Activated T-helper 2 cell treated with anti-CD3 and anti-CD28 coated beads, Interferon-gamma antibody, Interleukin-2, Interleukin-4, amounts not matched to agents 10 μg/mL and 5 μg/mL and 100 μg/mL, durations not matched to agents 14 hours and 24 hours and 36 hours (primary cell): ENCODE measurements around the gene NOL7. TPM values are rescaled to one million over a fixed set of nuclear protein-coding genes. Genes with fewer than 3 reads are reported as not detected.

Source experiments
- DNase-seq: peaks from one replicate; pipeline ENCODE4 v3.0.0; 2021; ENCODE audit warnings: low spot score
- H3K27ac Mint-ChIP-seq: one replicate; pipeline ENCODE4 v1.8.0; 2021; ENCODE audit warnings: mixed read lengths
- H3K27me3 Mint-ChIP-seq: one replicate; pipeline ENCODE4 v1.8.0; 2021; ENCODE audit warnings: low read depth, mixed read lengths
- H3K36me3 Mint-ChIP-seq: one replicate; pipeline ENCODE4 v1.8.0; 2021; ENCODE audit warnings: low read depth, mixed read lengths
- H3K4me1 Mint-ChIP-seq: one replicate; pipeline ENCODE4 v1.8.0; 2021; ENCODE audit warnings: low read depth, mixed read lengths
- H3K4me3 Mint-ChIP-seq: one replicate; pipeline ENCODE4 v1.8.0; 2021; ENCODE audit warnings: low read depth, mild to moderate bottlenecking, moderate library complexity, mixed read lengths
- H3K9me3 Mint-ChIP-seq: one replicate; pipeline ENCODE4 v1.8.0; 2021; ENCODE audit warnings: mixed read lengths
- intact Hi-C: fragments of 100-400 bp; cut with micrococcal nuclease; formaldehyde crosslinking; loops from one replicate; pipeline ENCODE4 v1.15.1; 2023
- total RNA-seq: library from RNA; stranded (reverse); gene quantifications from 2 replicates; pipeline ENCODE4 v1.2.3, GENCODE V29; 2022

The NOL7 gene
- total RNA-seq, 1 donor from 2014 or later: 84.1 TPM

DNA sequence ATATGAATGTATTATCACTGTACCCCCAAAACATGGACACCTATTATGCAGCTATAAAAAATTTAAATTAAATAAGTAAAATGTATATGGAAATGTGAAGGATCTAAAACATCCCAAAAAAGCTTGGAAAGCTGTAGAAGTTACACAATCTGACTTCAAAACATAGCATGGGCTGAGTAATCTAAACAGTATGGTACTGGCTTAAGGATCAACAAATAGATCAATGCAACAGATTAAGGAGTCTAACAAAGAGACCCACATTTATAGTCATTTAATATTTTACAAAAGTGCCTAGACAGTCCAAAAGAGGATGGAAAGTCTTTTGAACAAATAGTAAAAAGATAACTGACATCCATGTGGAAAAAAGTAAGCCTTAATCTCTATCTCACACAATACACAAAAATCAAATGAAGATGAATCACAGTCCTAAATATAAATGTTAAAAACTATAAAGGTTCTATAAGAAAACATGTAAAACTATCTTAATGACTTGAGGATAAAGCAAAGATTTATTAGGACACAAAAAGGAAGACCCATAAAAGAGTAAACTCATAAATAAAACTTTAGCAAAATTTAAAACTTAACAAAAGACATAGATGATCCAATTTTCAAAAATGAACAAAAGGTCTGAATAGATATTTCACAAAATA lies 49.7 kb downstream of the NOL7 start:
- DNase-seq: no peak
- Mint-ChIP-seq H3K36me3 (peaks cover 32% of the 10 kb centered on the region), H3K27ac (peak overlapping the region; percentile 33), H3K9me3 (no peaks in the 10 kb centered on the region), H3K4me1 (peaks cover 77% of the 10 kb centered on the region), H3K4me3 (no peak overlapping the region), H3K27me3 (no peaks in the 10 kb centered on the region)
- intact Hi-C loops: loop anchor here (5.0 kb wide), 1 partner anchor 122 kb away; no protein-coding TSS in a partner anchor

GRCh38 chr6:13666194-13667105 lies 51.3 kb downstream of the NOL7 start:
- Mint-ChIP-seq H3K36me3 (peaks cover 42% of the 10 kb centered on the region), H3K4me1 (peaks cover 76% of the 10 kb centered on the region), H3K27me3 (no peaks in the 10 kb centered on the region), H3K4me3 (no peak overlapping the region), H3K27ac (peak overlapping the region; percentile 72), H3K9me3 (peaks cover 10% of the 10 kb centered on the region)
- DNase-seq: no peak
- intact Hi-C loops: loop anchor here (5.0 kb wide), 1 partner anchor 121 kb away; no protein-coding TSS in a partner anchor

- Mint-ChIP-seq H3K27me3 (no peaks in the 10 kb centered on the region), H3K4me1 (peaks cover 76% of the 10 kb centered on the region), H3K4me3 (no peak overlapping the region), H3K36me3 (peaks cover 50% of the 10 kb centered on the region), H3K27ac (peak overlapping the region; percentile 70), H3K9me3 (peaks cover 10% of the 10 kb centered on the region)
- intact Hi-C loops: loop anchor here (1.0 to 5.0 kb wide), 4 partner anchors 14 to 120 kb away; no protein-coding TSS in a partner anchor
- no peak for DNase-seq
These were observed 52.5 kb downstream of the NOL7 start for GRCh38 chr6:13667655-13668054.

DNA sequence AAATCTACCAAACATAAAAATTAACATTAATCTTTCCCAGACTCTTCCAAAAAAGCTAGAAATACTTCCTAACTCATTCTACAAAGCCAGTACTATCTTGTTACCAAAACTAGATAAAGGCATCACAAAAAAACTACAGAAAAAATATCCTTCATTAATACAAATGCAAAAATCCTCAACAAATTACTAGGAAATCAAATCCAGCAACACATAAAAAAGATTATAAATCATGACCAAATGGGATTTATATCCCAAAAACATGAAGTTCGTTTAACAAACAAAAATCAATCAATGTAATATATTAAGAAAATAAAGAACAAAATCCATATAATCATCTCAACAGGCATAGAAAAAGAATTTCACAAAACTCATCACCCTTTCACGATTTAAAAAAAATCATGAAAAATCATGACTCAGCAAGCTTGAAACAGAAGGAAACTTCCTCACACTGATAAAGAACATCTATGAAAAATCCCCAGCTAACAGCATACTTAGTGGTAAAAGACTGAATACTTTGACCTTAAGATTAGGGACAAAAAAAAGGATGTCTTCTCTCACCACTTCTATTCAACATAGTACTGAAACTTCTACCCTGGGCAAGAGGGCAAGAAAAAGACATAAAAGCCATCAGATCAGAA lies 53.3 kb downstream of the NOL7 start:
- peaks cover 77% of the 10 kb centered on the region for H3K4me1 Mint-ChIP-seq
- no peaks in the 10 kb centered on the region for H3K27me3 Mint-ChIP-seq
- intact Hi-C loops: loop anchor here (1.0 to 5.0 kb wide), 4 partner anchors 13 to 119 kb away; no protein-coding TSS in a partner anchor
- peaks cover 12% of the 10 kb centered on the region for H3K9me3 Mint-ChIP-seq
- H3K27ac Mint-ChIP-seq: peak overlapping the region; percentile 70
- peak overlapping the region; percentile 30 for H3K4me3 Mint-ChIP-seq
- peaks cover 58% of the 10 kb centered on the region for H3K36me3 Mint-ChIP-seq
- no peak for DNase-seq

GRCh38 chr6:13669476-13669875 lies 54.3 kb downstream of the NOL7 start:
- Mint-ChIP-seq H3K4me3 (no peak overlapping the region), H3K27ac (peak overlapping the region; percentile 64), H3K27me3 (no peaks in the 10 kb centered on the region), H3K9me3 (peaks cover 12% of the 10 kb centered on the region), H3K4me1 (peaks cover 75% of the 10 kb centered on the region), H3K36me3 (peaks cover 61% of the 10 kb centered on the region)
- no peak for DNase-seq
- intact Hi-C loops: loop anchor here (2.0 to 5.0 kb wide), 3 partner anchors 17 to 118 kb away; no protein-coding TSS in a partner anchor

Other genes with a start within 250 kb of the NOL7 start
- gene GFOD1, start 127.7 kb upstream of the NOL7 start, total RNA-seq: 4.6 and 4.8 TPM in 2 replicates
- gene SIRT5, start 40.7 kb upstream of the NOL7 start, total RNA-seq: 9.0 and 9.3 TPM in 2 replicates
- 50.7 and 55.7 TPM in 2 replicates for gene RANBP9, start 96.5 kb downstream of the NOL7 start, total RNA-seq
- gene MCUR1, start 199.2 kb downstream of the NOL7 start, total RNA-seq: 39.8 and 41.4 TPM in 2 replicates